HUES6 (cell line): ENCODE data around the gene FARP1.

Experiments
- H3K27ac ChIP-seq: 2 replicates; pipeline ENCODE4 v1.7.0; 2013; ENCODE audit warnings: low read depth, mild to moderate bottlenecking, low read length, inconsistent platforms
- H3K27me3 ChIP-seq: 2 replicates; pipeline ENCODE4 v1.6.1; 2013; ENCODE audit warnings: low read length; ENCODE audit not compliant: control insufficient read depth, insufficient read depth
- H3K36me3 ChIP-seq: 2 replicates; pipeline ENCODE4 v1.6.1; 2013; ENCODE audit warnings: low read length; ENCODE audit not compliant: control insufficient read depth, insufficient read depth
- H3K4me1 ChIP-seq: 2 replicates; pipeline ENCODE4 v1.6.1; 2013; ENCODE audit warnings: low read length; ENCODE audit not compliant: control insufficient read depth, insufficient read depth
- H3K4me3 ChIP-seq: 2 replicates; pipeline ENCODE4 v1.5.1; 2013; ENCODE audit warnings: low read depth, low read length
- H3K9ac ChIP-seq: one replicate; pipeline ENCODE4 v1.6.1; 2013; ENCODE audit warnings: mild to moderate bottlenecking, low read length
- H3K9me3 ChIP-seq: 2 replicates; pipeline ENCODE4 v1.6.1; 2013; ENCODE audit warnings: low read depth, low read length; ENCODE audit not compliant: control insufficient read depth, insufficient read depth

FARP1 gene

GRCh38 chr13:98339684-98340425 lies 197.0 kb downstream of the FARP1 start:
- Histone ChIP-seq H3K36me3 (no peaks in the 10 kb centered on the region), H3K27me3 (no peaks in the 10 kb centered on the region), H3K4me1 (peaks cover 5% of the 10 kb centered on the region), H3K9ac (no peak overlapping the region), H3K27ac (no peak overlapping the region), H3K4me3 (no peak overlapping the region), H3K9me3 (peaks cover 8% of the 10 kb centered on the region; the same call in 1 of the 2 replicates)

GRCh38 chr13:98342953-98343352 lies 200.1 kb downstream of the FARP1 start:
- Histone ChIP-seq H3K9me3 (no peaks in the 10 kb centered on the region), H3K27me3 (no peaks in the 10 kb centered on the region), H3K4me1 (peaks cover 5% of the 10 kb centered on the region), H3K36me3 (no peaks in the 10 kb centered on the region), H3K9ac (no peak overlapping the region), H3K4me3 (no peak overlapping the region), H3K27ac (no peak overlapping the region)

GRCh38 chr13:98343461-98343860 lies 200.6 kb downstream of the FARP1 start:
- H3K27me3 ChIP-seq = no peaks in the 10 kb centered on the region
- H3K9ac ChIP-seq = no peak overlapping the region
- no peaks in the 10 kb centered on the region for H3K9me3 ChIP-seq
- peaks cover 5% of the 10 kb centered on the region for H3K4me1 ChIP-seq
- no peak overlapping the region for H3K27ac ChIP-seq
- no peak overlapping the region for H3K4me3 ChIP-seq
- no peaks in the 10 kb centered on the region for H3K36me3 ChIP-seq

GRCh38 chr13:98344392-98344791 lies 201.5 kb downstream of the FARP1 start:
- Histone ChIP-seq H3K9ac (no peak overlapping the region), H3K27ac (no peak overlapping the region), H3K4me1 (peaks cover 5% of the 10 kb centered on the region; the same call in 1 of the 2 replicates), H3K9me3 (no peaks in the 10 kb centered on the region), H3K4me3 (no peak overlapping the region), H3K27me3 (no peaks in the 10 kb centered on the region), H3K36me3 (no peaks in the 10 kb centered on the region)

- Histone ChIP-seq H3K9me3 (no peaks in the 10 kb centered on the region), H3K27ac (no peak overlapping the region), H3K27me3 (no peaks in the 10 kb centered on the region), H3K9ac (no peak overlapping the region), H3K36me3 (no peaks in the 10 kb centered on the region), H3K4me1 (peaks cover 5% of the 10 kb centered on the region; the same call in 1 of the 2 replicates), H3K4me3 (no peak overlapping the region)
Observed at GRCh38 chr13:98345107-98345935, 202.4 kb downstream of the FARP1 start.

GRCh38 chr13:98346904-98347636 lies 204.2 kb downstream of the FARP1 start:
- H3K27ac ChIP-seq = no peak overlapping the region
- H3K27me3 ChIP-seq = no peaks in the 10 kb centered on the region
- no peaks in the 10 kb centered on the region for H3K9me3 ChIP-seq
- no peaks in the 10 kb centered on the region for H3K36me3 ChIP-seq
- H3K4me3 ChIP-seq = no peak overlapping the region
- H3K9ac ChIP-seq = no peak overlapping the region
- H3K4me1 ChIP-seq = peaks cover 5% of the 10 kb centered on the region; the same call in 1 of the 2 replicates

GRCh38 chr13:98347756-98348155 lies 204.9 kb downstream of the FARP1 start:
- no peak overlapping the region for H3K27ac ChIP-seq
- no peaks in the 10 kb centered on the region for H3K36me3 ChIP-seq
- H3K4me3 ChIP-seq = no peak overlapping the region
- H3K27me3 ChIP-seq = no peaks in the 10 kb centered on the region
- no peaks in the 10 kb centered on the region for H3K9me3 ChIP-seq
- H3K4me1 ChIP-seq = peaks cover 5% of the 10 kb centered on the region; the same call in 1 of the 2 replicates
- no peak overlapping the region for H3K9ac ChIP-seq

GRCh38 chr13:98348466-98349200 lies 205.7 kb downstream of the FARP1 start:
- H3K36me3 ChIP-seq = no peaks in the 10 kb centered on the region
- H3K27ac ChIP-seq = no peak overlapping the region
- no peak overlapping the region for H3K9ac ChIP-seq
- no peaks in the 10 kb centered on the region for H3K9me3 ChIP-seq
- peaks cover 2% of the 10 kb centered on the region; the same call in 1 of the 2 replicates for H3K4me1 ChIP-seq
- H3K27me3 ChIP-seq = no peaks in the 10 kb centered on the region
- no peak overlapping the region for H3K4me3 ChIP-seq

GRCh38 chr13:98349731-98350305 lies 206.9 kb downstream of the FARP1 start:
- Histone ChIP-seq H3K27ac (no peak overlapping the region), H3K36me3 (no peaks in the 10 kb centered on the region), H3K27me3 (no peaks in the 10 kb centered on the region), H3K4me3 (no peak overlapping the region), H3K9me3 (no peaks in the 10 kb centered on the region), H3K9ac (no peak overlapping the region), H3K4me1 (no peaks in the 10 kb centered on the region)

- Histone ChIP-seq H3K36me3 (no peaks in the 10 kb centered on the region), H3K27me3 (no peaks in the 10 kb centered on the region), H3K9ac (no peak overlapping the region), H3K4me3 (no peak overlapping the region), H3K4me1 (no peaks in the 10 kb centered on the region), H3K27ac (no peak overlapping the region), H3K9me3 (no peaks in the 10 kb centered on the region)
Observed at GRCh38 chr13:98350746-98351330, 207.9 kb downstream of the FARP1 start.
